Measurements from ENCODE around the gene GIT2. TPM values are rescaled to one million over a fixed set of nuclear protein-coding genes. Genes with fewer than 3 reads are reported as not detected.

The GIT2 gene
- total RNA-seq, 1 experiment from 2014 or later: 40.0 TPM

DNA sequence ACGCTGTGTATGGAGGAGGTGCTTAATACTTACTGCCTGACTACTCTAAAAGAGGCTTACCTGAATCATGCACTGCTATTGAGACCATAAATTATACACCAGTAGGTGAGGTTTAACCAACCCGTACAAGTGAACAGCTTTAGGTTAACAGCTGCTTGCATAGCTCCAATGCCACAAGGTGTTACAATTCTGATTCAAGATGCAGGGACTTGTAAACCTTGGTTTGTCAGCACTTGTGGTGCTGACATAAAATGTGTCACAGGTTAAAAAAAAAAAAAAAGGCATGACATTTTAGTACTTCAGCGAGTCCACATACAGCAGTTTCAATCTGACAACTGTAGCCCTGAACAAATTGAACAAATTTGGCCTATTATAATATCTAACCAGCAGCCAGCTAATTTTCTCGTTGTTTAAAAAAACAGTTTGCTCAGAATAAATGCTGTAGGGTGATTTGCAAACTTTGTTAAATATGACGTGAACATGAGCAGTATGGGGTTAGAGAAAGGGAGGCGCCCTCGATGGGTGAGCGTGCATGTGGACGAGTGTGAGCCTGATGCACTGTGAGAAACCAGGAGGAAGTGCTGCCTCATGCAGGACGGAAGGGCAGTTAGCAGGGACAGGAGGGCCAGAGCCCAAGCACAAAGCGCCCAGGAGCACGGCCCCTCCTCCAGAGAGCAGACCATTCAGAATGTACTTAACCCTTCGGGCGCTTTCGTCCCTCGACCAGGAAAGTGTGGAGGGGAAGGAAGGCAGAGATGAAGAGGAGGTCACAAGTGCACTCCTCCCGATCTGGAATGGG lies 51.4 kb downstream of the GIT2 start:
- Histone ChIP-seq H3K9me3 (ENCODE audit: control insufficient read depth, insufficient read depth, low read depth, low read length) (no peaks in the 10 kb centered on the region), H3K36me3 (ENCODE audit: control insufficient read depth, insufficient read depth, low read length) (peaks cover 3% of the 10 kb centered on the region; the same call in 1 of the 2 replicates), H3K4me3 (ENCODE audit: low read depth in 2 of 2, low read length in 2 of 2) (no peak overlapping the region), H3K27ac (ENCODE audit: low read length) (no peak overlapping the region), H3K27me3 (ENCODE audit: control insufficient read depth, insufficient read depth, low read length) (no peaks in the 10 kb centered on the region), H3K4me1 (ENCODE audit: control insufficient read depth, insufficient read depth, low read length) (no peaks in the 10 kb centered on the region)
- ATAC-seq: no peak
- intact Hi-C loops (cut with micrococcal nuclease; ENCODE audit: unreplicated experiment) (no loop called here), in situ Hi-C loops (cut with HindIII; ENCODE audit: low pct_unique_long_range_greater_than_20kb, low sequenced_read_pairs) (no loop called here)
- ChIA-PET CTCF (no interaction called here), POLR2A (no interaction called here)
- TF ChIP-seq TCF7L2 (IDR thresholded peaks at IDR 0.05; ENCODE audit: low read depth, low read length) (no peak), POLR2AphosphoS5 (IDR thresholded peaks at IDR 0.05; ENCODE audit: low read depth, low read length) (no peak), SIN3A (IDR thresholded peaks at IDR 0.05; ENCODE audit: borderline replicate concordance, insufficient read depth, low read depth, low read length) (no peak)
- TF ChIP-seq, protein P1, sequence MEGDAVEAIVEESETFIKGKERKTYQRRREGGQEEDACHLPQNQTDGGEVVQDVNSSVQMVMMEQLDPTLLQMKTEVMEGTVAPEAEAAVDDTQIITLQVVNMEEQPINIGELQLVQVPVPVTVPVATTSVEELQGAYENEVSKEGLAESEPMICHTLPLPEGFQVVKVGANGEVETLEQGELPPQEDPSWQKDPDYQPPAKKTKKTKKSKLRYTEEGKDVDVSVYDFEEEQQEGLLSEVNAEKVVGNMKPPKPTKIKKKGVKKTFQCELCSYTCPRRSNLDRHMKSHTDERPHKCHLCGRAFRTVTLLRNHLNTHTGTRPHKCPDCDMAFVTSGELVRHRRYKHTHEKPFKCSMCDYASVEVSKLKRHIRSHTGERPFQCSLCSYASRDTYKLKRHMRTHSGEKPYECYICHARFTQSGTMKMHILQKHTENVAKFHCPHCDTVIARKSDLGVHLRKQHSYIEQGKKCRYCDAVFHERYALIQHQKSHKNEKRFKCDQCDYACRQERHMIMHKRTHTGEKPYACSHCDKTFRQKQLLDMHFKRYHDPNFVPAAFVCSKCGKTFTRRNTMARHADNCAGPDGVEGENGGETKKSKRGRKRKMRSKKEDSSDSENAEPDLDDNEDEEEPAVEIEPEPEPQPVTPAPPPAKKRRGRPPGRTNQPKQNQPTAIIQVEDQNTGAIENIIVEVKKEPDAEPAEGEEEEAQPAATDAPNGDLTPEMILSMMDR (IDR thresholded peaks at IDR 0.05): no peak
- TF ChIP-seq, protein P2, sequence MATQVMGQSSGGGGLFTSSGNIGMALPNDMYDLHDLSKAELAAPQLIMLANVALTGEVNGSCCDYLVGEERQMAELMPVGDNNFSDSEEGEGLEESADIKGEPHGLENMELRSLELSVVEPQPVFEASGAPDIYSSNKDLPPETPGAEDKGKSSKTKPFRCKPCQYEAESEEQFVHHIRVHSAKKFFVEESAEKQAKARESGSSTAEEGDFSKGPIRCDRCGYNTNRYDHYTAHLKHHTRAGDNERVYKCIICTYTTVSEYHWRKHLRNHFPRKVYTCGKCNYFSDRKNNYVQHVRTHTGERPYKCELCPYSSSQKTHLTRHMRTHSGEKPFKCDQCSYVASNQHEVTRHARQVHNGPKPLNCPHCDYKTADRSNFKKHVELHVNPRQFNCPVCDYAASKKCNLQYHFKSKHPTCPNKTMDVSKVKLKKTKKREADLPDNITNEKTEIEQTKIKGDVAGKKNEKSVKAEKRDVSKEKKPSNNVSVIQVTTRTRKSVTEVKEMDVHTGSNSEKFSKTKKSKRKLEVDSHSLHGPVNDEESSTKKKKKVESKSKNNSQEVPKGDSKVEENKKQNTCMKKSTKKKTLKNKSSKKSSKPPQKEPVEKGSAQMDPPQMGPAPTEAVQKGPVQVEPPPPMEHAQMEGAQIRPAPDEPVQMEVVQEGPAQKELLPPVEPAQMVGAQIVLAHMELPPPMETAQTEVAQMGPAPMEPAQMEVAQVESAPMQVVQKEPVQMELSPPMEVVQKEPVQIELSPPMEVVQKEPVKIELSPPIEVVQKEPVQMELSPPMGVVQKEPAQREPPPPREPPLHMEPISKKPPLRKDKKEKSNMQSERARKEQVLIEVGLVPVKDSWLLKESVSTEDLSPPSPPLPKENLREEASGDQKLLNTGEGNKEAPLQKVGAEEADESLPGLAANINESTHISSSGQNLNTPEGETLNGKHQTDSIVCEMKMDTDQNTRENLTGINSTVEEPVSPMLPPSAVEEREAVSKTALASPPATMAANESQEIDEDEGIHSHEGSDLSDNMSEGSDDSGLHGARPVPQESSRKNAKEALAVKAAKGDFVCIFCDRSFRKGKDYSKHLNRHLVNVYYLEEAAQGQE (IDR thresholded peaks at IDR 0.05; ENCODE audit: insufficient read depth in 1 of 2, low read depth in 2 of 2, low read length in 1 of 2): no peak
- BruUV-seq (replicated peaks): no TSS peak
- no peak for DNase-seq (ENCODE audit: low read depth, low spot score)

DNA sequence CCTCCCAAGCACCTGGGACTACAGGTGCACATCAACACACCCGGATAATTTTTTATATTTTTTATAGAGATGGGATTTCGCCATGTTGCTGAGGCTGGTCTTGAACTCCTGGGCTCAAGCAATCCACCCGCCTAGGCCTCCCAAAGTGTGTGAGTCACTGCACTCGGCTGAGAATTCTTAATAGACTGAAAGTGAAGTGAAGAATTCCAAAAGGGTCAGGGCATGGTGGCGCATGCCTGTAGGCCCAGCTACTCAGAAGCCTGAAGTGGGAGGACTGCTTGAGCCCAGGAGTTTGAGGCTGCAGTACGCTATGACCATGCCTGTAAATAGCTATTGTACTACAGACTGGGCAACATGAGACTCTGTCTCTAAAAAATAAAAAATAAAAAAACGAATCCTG lies 52.4 kb downstream of the GIT2 start:
- intact Hi-C loops (cut with micrococcal nuclease; ENCODE audit: unreplicated experiment) (no loop called here), in situ Hi-C loops (cut with HindIII; ENCODE audit: low pct_unique_long_range_greater_than_20kb, low sequenced_read_pairs) (no loop called here)
- no peak for ATAC-seq
- ChIA-PET POLR2A (interaction anchor here (0.7 kb wide), 1 partner anchor 246 kb away, joined by 5 read pairs; no protein-coding TSS in a partner anchor), CTCF (no interaction called here)
- DNase-seq (ENCODE audit: low read depth, low spot score): no peak
- H3K27ac ChIP-seq (ENCODE audit: low read length): no peak overlapping the region
- H3K4me1 ChIP-seq (ENCODE audit: control insufficient read depth, insufficient read depth, low read length): no peaks in the 10 kb centered on the region
- no peaks in the 10 kb centered on the region for H3K36me3 ChIP-seq (ENCODE audit: control insufficient read depth, insufficient read depth, low read length)
- no peaks in the 10 kb centered on the region for H3K27me3 ChIP-seq (ENCODE audit: control insufficient read depth, insufficient read depth, low read length)
- no peak for TF ChIP-seq SIN3A (IDR thresholded peaks at IDR 0.05; ENCODE audit: borderline replicate concordance, insufficient read depth, low read depth, low read length)
- TF ChIP-seq POLR2AphosphoS5 (IDR thresholded peaks at IDR 0.05; ENCODE audit: low read depth, low read length): no peak
- TF ChIP-seq, protein P1 (IDR thresholded peaks at IDR 0.05): no peak
- TF ChIP-seq, protein P2 (IDR thresholded peaks at IDR 0.05; ENCODE audit: insufficient read depth in 1 of 2, low read depth in 2 of 2, low read length in 1 of 2): no peak
- no peak for TF ChIP-seq TCF7L2 (IDR thresholded peaks at IDR 0.05; ENCODE audit: low read depth, low read length)
- H3K4me3 ChIP-seq (ENCODE audit: low read depth in 2 of 2, low read length in 2 of 2): no peak overlapping the region
- no TSS peak for BruUV-seq (replicated peaks)
- H3K9me3 ChIP-seq (ENCODE audit: control insufficient read depth, insufficient read depth, low read depth, low read length): no peaks in the 10 kb centered on the region

Measured in Panc1 (cell line).